Urinary bladder (tissue), 4 donors: ENCODE measurements around the gene ECM1. TPM values are rescaled to one million over a fixed set of nuclear protein-coding genes. Genes with fewer than 3 reads are reported as not detected.

Source experiments
- DNase-seq: peaks from one replicate; pipeline ENCODE4 v3.0.0-alpha.2; 2015; ENCODE audit errors: extremely low spot score
- H3K27ac ChIP-seq: one replicate; pipeline ENCODE4 v1.5.1; 2013; ENCODE audit warnings: low read depth, mild to moderate bottlenecking, moderate library complexity
- H3K36me3 ChIP-seq: one replicate; pipeline ENCODE4 v1.6.1; 2013; ENCODE audit warnings: mild to moderate bottlenecking, moderate library complexity; ENCODE audit not compliant: insufficient read depth
- H3K4me1 ChIP-seq: one replicate; pipeline ENCODE4 v1.6.1; 2013; ENCODE audit warnings: mild to moderate bottlenecking, moderate library complexity; ENCODE audit not compliant: insufficient read depth
- H3K4me3 ChIP-seq: one replicate; pipeline ENCODE4 v1.5.1; 2013; ENCODE audit warnings: low read depth, low read length
- WGBS: extraction: QIAGEN DNeasy Blood & Tissue Kit; methylation state at CpG from one replicate; pipeline ENCODE4 v1.1.7; 2013; 5-methylcytosine and 5-hydroxymethylcytosine counted together
- polyA plus RNA-seq: library from polyadenylated mRNA; stranded (reverse); fragments of 200-250 nt; gene quantifications from one replicate; pipeline ENCODE4 v1.2.3, GENCODE V29; 2013
- total RNA-seq: library from RNA; depleted of rRNA; stranded (reverse); fragments of >200 nt; gene quantifications from one replicate; pipeline ENCODE4 v1.2.3, GENCODE V29; 2014
- donor health status: healthy with polysubstance abuse.
- donor health status: healthy.

Gene ECM1
- total and polyA plus RNA-seq, 2 donors: 8.7 to 40.8 TPM

DNA sequence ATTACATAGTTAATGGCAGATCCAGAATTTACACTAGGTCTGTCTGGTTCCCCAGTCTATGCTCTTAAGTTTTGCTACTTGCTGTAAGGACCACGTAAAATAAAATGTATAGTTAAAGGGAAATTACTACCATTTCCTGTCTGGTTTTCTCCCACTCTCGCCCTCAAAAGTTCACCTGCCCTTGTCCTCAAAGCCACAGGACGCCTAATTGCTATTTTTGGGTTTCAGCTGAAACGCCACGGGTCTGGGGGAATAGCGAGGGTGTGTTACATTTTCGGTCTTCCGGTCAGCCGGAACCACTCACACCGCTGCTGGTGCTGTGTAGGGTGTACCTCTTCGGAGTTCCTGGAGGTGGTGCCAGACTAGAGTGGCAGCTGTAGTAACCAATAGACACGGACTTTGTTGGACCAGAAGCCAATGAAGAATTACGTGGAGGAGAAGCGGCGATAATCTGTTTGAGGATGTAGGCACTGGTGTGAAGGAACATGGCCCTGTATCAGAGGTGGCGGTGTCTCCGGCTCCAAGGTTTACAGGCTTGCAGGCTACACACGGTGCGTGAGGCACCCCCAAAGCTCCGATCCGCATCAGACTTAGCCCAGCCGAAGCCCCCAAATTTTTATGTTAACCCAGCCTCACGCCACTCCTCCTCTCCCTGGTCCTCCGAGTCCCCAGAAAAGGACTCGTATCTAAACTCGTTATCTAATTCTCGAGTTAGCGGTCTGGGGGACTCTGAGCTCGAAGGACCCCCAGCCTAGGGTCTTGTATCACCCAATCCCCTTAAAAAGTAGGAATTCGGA lies 20.7 kb upstream of the ECM1 start, which contains the start of gene TARS2:
Gene TARS2, plus strand, starts transcription at position 454 of the 797 bp plus-strand sequence. Its CDS starts 32 bp downstream, at position 486.
- peak; percentile 95 for DNase-seq
- Histone ChIP-seq H3K4me3 (peak within 1 kb of the TSS; percentile 58), H3K27ac (no peak within 1 kb of the TSS), H3K36me3 (peaks cover 1% of the 10 kb centered on the region), H3K4me1 (no peaks in the 10 kb centered on the region)
- under 1% methylated on average over 30 of the region's 30 CpGs for WGBS

- WGBS: 6% methylated on average over 7 of the region's 7 CpGs
- Histone ChIP-seq H3K36me3 (peaks cover 3% of the 10 kb centered on the region), H3K27ac (no peak overlapping the region), H3K4me1 (no peaks in the 10 kb centered on the region), H3K4me3 (peak overlapping the region; percentile 58)
- DNase-seq: no peak
Observed at GRCh38 chr1:150487763-150488115, 20.2 kb upstream of the ECM1 start.

GRCh38 chr1:150493175-150493574 lies 14.7 kb upstream of the ECM1 start:
- DNase-seq: no peak
- WGBS: 98% methylated on average over 8 of the region's 8 CpGs
- Histone ChIP-seq H3K36me3 (peaks cover 3% of the 10 kb centered on the region), H3K4me1 (no peaks in the 10 kb centered on the region), H3K27ac (no peak overlapping the region), H3K4me3 (no peak overlapping the region)

GRCh38 chr1:150498342-150498741 lies 9.6 kb upstream of the ECM1 start:
- no peaks in the 10 kb centered on the region for H3K4me1 ChIP-seq
- H3K36me3 ChIP-seq: no peaks in the 10 kb centered on the region
- no peak overlapping the region for H3K4me3 ChIP-seq
- WGBS: 98% methylated on average over 10 of the region's 10 CpGs
- no peak for DNase-seq
- no peak overlapping the region for H3K27ac ChIP-seq

DNA sequence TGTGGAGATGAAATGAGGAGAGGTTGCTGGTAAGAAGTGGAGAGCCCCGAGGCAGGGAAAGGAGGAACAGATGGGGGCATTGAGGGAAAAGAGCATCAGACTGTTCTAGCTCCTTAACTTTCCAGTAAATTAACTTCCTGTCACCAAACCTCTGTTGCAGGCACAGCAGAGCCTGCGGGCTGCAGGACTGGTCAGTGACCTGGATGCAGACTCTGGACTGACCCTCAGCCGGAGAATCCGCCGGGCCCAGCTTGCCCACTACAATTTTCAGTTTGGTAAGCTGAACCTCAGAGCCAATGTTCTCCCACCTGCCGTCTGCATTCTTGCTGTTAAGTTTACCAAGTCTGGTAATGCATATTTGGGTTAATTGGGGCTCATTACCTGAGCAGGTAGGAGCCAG lies 2.5 kb upstream of the ECM1 start:
- WGBS: 93% methylated on average over 6 of the region's 6 CpGs
- Histone ChIP-seq H3K4me1 (no peaks in the 10 kb centered on the region), H3K27ac (no peak overlapping the region), H3K36me3 (peaks cover 4% of the 10 kb centered on the region), H3K4me3 (no peak overlapping the region)
- DNase-seq: no peak

- H3K4me3 ChIP-seq: no peak overlapping the region
- WGBS: 62% methylated on average over 4 of the region's 4 CpGs
Observed at GRCh38 chr1:150508982-150509381, 1.1 kb downstream of the ECM1 start.

DNA sequence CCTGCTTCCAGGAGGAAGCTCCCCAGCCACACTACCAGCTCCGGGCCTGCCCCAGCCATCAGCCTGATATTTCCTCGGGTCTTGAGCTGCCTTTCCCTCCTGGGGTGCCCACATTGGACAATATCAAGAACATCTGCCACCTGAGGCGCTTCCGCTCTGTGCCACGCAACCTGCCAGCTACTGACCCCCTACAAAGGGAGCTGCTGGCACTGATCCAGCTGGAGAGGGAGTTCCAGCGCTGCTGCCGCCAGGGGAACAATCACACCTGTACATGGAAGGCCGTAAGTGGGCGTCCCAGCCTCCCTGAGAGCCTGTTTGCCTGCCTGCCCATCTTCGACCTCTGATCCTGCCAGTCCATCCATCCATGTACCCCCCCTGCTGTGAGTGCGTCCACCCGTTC lies 3.6 kb downstream of the ECM1 start:
- DNase-seq: no peak
- no peaks in the 10 kb centered on the region for H3K4me1 ChIP-seq
- H3K36me3 ChIP-seq: no peaks in the 10 kb centered on the region

More at GRCh38 chr1:150508982-150509381, 1.1 kb downstream of the ECM1 start:
- DNase-seq: no peak
- Histone ChIP-seq H3K36me3 (peaks cover 4% of the 10 kb centered on the region), H3K27ac (no peak overlapping the region), H3K4me1 (no peaks in the 10 kb centered on the region)

DNA sequence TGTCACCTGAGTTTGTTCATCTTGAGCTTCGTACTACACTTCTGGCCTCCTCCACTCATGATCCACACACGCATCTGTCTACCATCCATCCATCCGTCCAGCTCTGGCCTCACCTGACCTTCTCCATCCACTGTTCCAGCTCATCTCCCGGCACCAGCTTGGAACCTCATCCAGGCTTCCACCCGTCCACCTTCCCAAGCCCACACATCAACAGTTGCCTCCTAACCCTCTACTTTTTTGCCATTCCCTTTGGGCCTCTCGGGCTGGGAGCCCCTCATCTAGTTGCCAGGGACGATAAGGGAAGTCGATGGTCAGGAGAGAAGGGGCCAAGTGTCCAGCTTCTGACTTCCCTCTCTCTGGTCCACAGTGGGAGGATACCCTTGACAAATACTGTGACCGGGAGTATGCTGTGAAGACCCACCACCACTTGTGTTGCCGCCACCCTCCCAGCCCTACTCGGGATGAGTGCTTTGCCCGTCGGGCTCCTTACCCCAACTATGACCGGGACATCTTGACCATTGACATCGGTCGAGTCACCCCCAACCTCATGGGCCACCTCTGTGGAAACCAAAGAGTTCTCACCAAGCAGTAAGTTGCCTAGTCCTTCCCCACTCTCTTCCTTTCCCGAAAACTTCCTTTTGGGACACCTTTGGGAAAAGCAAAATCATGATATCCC lies 4.2 kb downstream of the ECM1 start:
- H3K36me3 ChIP-seq: no peaks in the 10 kb centered on the region
- H3K27ac ChIP-seq: no peak overlapping the region
- 87% methylated on average over 17 of the region's 17 CpGs for WGBS
- H3K4me1 ChIP-seq: no peaks in the 10 kb centered on the region
- DNase-seq: no peak
- H3K4me3 ChIP-seq: no peak overlapping the region

More for the DNA sequence above, 3.6 kb downstream of the ECM1 start:
- H3K4me3 ChIP-seq: no peak overlapping the region
- no peak overlapping the region for H3K27ac ChIP-seq
- 94% methylated on average over 12 of the region's 12 CpGs for WGBS

DNA sequence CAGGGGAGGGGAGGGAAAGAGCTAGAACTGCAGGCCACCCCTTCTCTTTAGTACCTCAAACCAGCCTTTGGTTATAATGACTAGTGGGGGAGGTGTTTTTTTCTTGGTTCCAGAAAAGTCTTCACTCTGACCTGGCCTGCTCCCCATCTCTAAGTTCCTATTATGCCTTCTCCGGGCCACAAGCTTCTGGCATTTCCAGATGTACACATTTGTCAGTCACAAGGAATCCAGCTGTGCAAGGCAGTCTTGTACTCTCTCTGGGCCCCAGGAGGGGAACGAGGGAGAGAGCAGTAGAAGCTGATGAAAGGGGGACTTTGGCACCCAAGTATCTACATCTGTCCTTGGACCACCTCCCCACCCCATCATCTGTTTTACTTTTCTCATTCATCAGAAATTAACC lies 4.9 kb downstream of the ECM1 start:
- no peak overlapping the region for H3K4me3 ChIP-seq
- no peaks in the 10 kb centered on the region for H3K36me3 ChIP-seq
- no peaks in the 10 kb centered on the region for H3K4me1 ChIP-seq
- 44% methylated on average over 2 of the region's 2 CpGs for WGBS
- no peak overlapping the region for H3K27ac ChIP-seq
- no peak for DNase-seq

GRCh38 chr1:150513351-150513791 lies 5.5 kb downstream of the ECM1 start:
- WGBS: 71% methylated on average over 7 of the region's 7 CpGs
- DNase-seq: no peak
- Histone ChIP-seq H3K4me1 (no peaks in the 10 kb centered on the region), H3K4me3 (no peak overlapping the region), H3K36me3 (no peaks in the 10 kb centered on the region), H3K27ac (no peak overlapping the region)

- DNase-seq: no peak
- no peak overlapping the region for H3K27ac ChIP-seq
- 91% methylated on average over 9 of the region's 9 CpGs for WGBS
- H3K4me1 ChIP-seq: no peaks in the 10 kb centered on the region
- no peaks in the 10 kb centered on the region for H3K36me3 ChIP-seq
- H3K4me3 ChIP-seq: no peak overlapping the region
Observed at GRCh38 chr1:150514260-150514659, 6.4 kb downstream of the ECM1 start.

- Histone ChIP-seq H3K4me3 (peak overlapping the region; percentile 55), H3K4me1 (no peaks in the 10 kb centered on the region), H3K36me3 (no peaks in the 10 kb centered on the region), H3K27ac (no peak overlapping the region)
- 23% methylated on average over 21 of the region's 21 CpGs for WGBS
- no peak for DNase-seq
Observed at GRCh38 chr1:150514913-150515327, 7.0 kb downstream of the ECM1 start.

DNA sequence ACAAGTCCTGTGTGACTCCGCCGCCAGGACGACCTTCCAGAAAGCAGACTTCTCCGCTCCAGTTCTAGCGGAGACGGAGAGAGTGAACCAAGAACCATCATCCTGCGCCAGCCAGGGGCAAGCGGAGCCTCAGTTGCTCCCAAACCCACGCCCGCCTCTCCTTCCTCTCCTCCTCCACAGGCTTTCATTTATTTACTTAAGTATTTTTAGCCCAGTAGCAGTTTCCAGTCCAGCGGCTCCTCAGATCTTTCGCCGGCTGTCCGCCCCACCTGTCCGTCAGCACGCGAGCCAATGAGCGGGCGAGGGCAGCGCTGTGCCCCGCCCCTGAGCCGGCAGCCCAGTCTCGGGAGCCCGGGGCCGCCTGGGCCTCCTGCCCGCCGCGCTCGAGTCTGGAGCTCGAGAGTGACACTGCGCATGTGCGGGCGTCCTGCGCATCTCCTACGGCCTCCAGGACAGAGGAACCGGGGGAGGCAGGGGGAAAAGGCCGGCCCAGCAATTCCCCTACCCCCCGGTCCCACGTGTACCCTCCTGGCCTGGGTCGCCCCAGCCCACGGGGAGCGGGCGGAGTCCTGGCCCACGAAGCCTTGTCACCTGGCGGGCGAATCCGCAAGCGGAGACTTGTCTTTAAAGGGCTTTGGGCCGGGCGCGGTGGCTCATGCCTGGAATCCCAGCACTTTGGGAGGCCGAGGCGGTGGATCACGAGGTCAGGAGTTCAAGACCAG lies 7.6 kb downstream of the ECM1 start, which contains the start of gene FALEC:
Gene FALEC, plus strand, starts transcription at position 425 of the 722 bp plus-strand sequence.
- no peaks in the 10 kb centered on the region for H3K36me3 ChIP-seq
- WGBS: under 1% methylated on average over 54 of the region's 54 CpGs
- peak within 1 kb of the TSS; percentile 55 for H3K4me3 ChIP-seq
- DNase-seq: peak; percentile 85
- no peak within 1 kb of the TSS for H3K27ac ChIP-seq
- H3K4me1 ChIP-seq: no peaks in the 10 kb centered on the region
